Measurements from ENCODE around the gene DMRT2.

DMRT2 gene

GRCh38 chr9:1094749-1095148, 44.6 kb downstream of the DMRT2 start:
- no peak for DNase-seq (ENCODE audit: low read depth)

GRCh38 chr9:1096155-1096964, 46.2 kb downstream of the DMRT2 start:
- no peak for DNase-seq (ENCODE audit: low read depth)

GRCh38 chr9:1098551-1098950, 48.4 kb downstream of the DMRT2 start:
- no peak for DNase-seq (ENCODE audit: low read depth)

GRCh38 chr9:1100201-1100600, 50.0 kb downstream of the DMRT2 start:
- DNase-seq (ENCODE audit: low read depth): no peak

GRCh38 chr9:1100945-1101344, 50.8 kb downstream of the DMRT2 start:
- no peak for DNase-seq (ENCODE audit: low read depth)

- no peak for DNase-seq (ENCODE audit: low read depth)
These were observed 51.9 kb downstream of the DMRT2 start for GRCh38 chr9:1101846-1102641.

GRCh38 chr9:1102642-1102970, 52.4 kb downstream of the DMRT2 start:
- DNase-seq (ENCODE audit: low read depth): no peak

Data from activated T-cell treated with anti-CD3 and anti-CD28 coated beads for 1 hour (primary cell).